CD4-positive, alpha-beta T cell treated with Interleukin-1 beta for 1 hour (primary cell): ENCODE data around the gene CLCA1.

Experiments used
- DNase-seq, 2 donors: peaks; one replicate each; pipeline ENCODE4 v3.0.0-alpha.2; 2020 to 2022

Gene CLCA1

DNA sequence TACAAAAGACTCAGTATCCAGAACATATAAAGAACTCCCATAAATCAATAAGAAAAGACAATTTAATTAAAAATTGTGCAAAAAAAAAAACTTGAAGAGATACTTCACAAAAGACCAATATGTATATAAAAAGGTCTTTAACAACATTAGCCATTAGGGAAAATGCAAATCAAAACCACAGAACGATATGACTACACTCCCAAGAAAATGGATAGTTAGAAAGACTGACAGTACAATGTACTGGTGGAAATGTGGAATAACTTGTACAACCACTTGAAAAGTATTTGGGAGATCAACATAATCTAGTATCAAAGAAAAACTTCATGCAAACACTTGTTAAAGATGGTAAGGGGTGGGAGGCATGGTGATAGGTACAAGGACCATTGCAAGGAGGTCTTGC lies 3.9 kb upstream of the CLCA1 start:
- DNase-seq = no peak

DNA sequence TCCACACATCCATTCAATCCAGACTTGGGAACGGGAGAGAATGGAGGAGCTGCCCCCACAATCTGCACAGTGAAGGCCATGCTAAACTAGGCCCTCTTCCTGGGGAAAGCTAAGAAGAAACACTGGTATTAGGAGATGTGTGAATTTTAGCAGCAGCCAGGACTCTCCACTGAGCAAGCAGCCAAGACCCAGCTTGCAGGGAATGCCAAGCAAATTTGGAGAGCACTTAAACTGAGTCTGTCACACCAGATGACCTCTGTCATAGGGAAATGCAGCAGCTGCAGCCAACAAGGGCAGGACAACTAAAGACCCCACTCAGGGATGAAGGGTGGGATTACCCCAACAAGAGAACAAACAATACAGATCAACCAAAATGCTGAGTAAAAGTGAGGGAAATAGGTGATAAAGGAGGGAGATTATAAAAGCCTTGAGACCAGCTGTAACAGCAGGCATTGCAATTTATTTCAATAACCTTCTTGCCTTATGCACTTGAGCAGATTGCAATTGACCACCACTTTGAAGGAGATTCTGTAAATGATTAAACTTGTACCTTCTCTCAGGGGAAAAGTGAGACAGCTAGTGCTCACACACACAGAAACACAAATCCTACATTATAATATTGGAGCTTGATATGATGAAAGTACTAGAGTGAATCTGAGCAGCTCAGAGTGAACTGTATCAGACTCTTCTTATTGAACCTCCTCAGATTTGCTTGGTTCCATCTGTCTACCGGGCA lies 2.5 kb upstream of the CLCA1 start:
- no peak for DNase-seq

DNA sequence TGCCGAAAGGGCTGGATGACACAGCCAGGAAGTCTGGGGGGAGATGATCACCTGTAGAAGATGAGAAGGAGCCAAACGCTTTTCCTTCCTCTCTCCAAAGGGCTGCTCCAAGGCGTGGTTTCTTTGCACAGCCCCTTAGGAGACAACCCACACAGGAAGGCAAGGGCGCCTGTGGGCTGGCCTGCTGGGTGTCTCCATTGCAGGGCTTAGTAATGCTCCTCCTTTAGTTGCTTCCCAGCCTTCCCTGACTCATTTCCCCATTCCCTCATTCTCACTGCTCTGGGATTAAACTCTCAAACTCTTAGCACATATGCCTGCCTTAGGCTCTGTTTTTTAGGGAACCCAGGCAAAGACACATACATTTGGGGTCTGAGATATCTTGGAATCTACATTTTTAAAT lies 1.7 kb upstream of the CLCA1 start:
- DNase-seq = no peak

DNA sequence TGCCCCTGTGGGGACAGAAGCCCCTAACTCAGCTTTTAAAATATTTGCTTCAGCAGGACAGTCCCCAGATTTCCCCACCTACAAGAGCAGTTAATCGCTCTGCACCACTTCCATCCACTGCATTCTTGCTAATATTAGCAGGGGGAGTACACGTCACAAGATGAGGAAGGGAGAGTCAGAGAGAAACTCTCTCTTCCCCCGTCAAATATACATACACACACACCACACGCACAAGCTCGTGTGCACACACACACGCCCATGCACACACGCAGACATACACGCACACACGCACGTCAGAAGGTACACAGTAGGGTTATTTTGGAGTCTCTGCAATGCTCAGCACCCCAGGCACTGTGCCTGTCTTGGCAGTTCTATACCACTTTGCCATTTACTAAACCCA lies 2.1 kb downstream of the CLCA1 start:
- no peak for DNase-seq

DNA sequence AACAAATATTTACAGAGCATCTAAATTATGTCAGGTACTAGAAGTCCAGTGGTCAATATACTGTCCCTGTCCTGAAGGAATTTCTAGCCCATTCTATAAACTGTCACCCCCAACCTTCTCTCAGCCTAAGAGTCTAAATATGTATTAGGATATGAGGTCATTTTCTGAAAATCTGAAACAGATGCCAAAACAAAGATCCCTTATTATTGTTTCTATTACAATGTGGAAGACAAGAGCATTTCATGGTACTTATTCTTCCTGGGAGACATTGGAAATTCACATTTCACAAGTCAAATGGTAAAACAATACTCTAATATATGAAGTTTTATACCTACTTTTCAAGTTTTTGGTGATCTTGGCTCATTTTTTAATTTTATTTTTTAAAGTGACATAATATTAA lies 2.6 kb downstream of the CLCA1 start:
- DNase-seq = no peak

DNA sequence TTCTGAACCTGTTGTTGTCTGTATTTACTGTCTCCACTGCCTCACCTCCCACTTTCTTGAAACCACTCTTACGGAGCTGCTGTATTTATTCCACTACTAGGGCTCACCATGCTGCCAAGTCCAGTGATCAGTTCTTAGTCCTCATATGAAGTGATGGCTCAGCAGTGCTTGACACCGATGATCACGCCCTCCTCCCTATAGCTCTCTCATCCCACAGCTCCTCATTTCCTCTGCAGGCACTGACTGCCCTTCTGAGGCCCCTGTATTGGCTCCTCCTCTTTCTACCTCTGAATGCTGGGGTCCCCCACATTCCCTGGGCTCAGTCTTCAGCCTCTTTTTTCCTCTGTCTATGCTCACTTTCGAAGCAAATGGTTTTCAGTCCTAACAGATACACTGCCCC lies 3.4 kb downstream of the CLCA1 start:
- no peak for DNase-seq

DNA sequence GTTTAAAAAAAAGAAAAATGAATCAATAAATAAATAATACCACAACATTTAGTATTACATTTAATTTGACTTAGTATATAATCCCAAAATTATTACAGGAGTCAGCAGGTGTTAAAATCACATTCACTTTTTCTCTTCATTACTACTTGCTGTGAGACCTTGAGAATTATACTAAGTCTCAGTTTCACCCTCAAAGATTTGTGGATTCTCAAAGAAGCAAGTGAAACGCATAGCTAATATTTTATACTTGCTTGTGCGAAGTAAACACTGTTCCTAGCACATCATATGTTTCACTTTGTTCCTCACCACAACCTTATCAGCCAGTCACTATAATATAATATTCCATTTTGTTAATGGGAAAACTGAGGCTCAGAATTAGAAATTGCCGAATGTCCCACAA lies 4.0 kb downstream of the CLCA1 start:
- no peak for DNase-seq

DNA sequence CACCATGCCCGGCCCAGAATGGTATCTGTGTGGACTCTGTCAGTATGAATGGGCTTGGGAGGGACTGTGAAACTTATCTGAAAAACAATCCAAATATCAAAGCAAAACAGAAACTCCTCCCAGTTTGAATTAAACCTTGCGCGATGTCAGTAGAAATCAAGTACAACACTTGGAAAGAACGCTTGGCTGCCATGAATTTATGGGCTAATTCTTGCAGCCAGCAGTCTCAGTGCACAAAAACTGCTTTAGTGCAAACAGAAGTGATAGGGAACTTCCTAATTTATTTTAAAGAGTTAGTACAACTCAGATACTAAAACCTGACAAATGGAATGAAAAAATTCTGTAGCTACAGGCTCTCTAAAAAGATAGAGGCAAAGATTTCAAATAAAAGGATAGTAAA lies 8.5 kb downstream of the CLCA1 start:
- DNase-seq = no peak

DNA sequence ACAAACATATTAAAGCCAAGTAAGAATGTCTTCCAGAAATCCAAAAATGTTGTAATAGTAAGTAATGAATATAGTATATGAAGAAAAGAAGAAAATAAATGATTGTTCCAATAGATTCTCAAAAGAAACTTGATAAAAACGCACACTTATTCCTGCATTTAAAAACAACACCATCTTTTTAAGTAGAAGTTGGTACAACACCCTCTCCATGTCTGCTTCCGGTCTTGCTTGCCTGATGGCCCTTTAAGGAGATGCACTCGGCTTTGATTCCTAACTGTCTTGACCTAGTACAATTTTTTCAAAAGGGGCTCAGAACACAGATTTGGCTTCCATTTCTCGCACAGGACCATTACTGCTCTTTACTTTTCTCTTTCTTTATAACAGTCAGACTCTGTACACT lies 9.0 kb downstream of the CLCA1 start:
- DNase-seq = no peak

DNA sequence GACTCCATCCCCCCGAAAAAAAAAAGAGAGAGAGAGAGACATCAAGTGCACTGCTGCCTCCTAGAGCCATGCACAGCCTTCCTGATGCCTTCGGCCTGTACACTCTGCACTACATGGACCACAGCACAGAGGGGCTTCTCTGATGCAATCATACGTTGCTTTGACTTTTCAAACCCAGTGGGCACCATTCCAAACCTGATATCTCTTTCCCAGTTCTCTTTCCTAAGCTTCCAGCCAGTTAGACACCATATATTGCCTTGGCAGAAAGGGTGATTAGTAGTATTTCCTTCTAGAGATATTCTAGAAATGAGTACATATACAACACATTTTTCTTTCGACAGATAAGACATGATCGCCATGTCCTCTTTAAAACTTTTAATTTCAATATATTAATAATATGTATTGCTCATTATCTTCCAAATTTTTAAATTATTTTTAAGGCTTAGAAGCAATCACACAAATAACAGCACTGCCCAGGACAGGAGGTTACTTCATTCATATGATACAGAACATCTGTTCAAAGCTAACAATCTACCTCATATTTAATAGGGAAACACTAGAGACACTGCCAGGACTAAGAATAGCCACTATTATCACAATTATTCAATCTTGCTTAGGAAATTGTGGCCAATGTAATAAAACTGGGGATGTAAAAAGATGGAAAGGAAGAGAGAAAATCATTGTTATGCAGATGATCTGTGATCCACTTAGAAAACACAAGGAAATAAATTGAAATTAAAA lies 9.9 kb downstream of the CLCA1 start:
- no peak for DNase-seq

DNA sequence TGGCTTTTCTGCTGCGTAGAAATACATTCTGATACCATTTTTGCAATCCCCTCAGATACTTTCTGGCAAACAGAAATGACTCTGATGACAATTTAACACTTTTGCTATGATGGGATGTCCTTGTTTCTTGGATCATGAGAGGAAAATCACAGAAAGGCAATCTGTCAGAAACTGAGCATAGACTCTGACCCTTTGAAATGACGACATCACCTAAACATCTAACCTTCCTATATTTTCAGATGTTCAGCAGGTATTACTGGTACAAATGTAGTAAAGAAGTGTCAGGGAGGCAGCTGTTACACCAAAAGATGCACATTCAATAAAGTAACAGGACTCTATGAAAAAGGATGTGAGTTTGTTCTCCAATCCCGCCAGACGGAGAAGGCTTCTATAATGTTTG lies 13.2 kb downstream of the CLCA1 start:
- no peak for DNase-seq

DNA sequence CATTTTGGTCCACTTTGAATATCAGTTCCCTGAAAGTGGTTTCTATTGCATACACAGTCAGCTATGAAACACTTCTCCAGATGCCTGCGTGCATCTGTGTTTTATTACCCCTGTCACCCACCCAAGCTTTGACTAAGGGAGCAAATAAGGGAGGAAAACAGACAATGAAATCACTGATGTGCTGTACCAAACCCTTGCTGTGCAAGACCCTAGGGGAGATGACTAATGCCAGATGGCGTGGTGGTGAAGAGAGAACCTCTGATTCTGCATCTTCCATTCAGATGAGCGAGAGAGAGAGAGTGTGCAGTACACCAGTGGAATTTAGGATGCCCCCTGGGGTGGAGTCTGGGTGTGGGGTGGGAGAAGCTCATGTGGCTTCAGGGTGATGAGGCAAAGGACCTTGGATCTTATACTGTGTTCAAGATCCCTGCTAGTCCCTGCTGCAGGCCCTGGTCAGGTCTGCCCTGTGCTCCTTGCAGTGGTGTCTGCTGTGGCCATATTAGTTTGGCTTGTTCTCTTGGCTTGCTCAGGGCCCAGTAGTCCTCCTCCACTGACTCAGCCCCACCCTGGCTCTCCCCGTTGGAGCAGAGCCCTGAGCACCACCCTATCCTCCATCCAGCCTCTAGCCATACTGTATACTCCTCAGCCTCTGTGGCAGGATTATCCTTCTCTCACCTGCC lies 18.5 kb downstream of the CLCA1 start:
- DNase-seq = no peak

DNA sequence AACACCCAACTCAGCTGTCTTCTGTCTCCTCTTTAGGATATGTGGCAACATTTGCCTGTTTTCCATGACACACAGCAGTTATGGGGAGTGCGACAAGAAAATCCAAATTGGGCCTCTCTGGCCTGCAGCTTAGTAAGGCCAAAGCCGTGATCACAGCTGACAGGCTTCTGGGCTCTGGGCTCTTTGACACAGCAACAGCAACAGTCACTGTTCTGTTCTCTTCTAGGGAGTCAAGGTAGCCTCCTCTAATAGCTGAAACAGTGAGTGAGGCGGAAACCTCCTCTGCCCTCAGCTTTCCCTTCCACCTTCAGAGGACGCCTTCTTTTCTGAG lies 19.0 kb downstream of the CLCA1 start:
- DNase-seq = no peak

DNA sequence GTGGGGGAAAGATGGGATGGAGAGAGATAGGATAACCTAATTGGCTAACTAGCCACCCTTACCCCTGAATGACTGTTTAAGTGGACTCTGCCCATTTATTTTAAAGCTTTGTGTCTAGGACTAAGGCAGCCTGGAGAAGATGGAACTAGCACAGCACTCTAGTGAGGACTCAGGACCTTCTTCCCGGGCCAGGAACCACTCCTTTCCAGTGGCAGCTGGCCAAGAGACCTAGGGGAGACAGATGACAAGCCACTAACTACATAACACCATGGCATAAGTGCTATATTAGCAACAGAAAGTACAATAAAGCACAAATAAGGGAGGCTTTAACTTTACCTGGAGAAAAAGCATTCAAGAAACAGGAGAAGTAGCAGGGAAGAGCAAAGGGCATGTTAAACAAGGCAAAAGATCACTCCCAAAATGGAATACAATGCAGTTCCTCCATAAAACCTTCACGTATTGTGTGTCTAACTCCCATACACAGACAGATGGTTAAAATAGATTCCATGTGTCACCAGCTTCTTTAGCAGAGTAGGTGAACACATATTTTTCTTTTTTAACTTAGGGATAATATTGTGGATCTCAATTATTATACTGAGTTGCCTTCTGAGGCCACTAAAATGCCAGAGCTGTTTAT lies 20.6 kb downstream of the CLCA1 start:
- DNase-seq = no peak

DNA sequence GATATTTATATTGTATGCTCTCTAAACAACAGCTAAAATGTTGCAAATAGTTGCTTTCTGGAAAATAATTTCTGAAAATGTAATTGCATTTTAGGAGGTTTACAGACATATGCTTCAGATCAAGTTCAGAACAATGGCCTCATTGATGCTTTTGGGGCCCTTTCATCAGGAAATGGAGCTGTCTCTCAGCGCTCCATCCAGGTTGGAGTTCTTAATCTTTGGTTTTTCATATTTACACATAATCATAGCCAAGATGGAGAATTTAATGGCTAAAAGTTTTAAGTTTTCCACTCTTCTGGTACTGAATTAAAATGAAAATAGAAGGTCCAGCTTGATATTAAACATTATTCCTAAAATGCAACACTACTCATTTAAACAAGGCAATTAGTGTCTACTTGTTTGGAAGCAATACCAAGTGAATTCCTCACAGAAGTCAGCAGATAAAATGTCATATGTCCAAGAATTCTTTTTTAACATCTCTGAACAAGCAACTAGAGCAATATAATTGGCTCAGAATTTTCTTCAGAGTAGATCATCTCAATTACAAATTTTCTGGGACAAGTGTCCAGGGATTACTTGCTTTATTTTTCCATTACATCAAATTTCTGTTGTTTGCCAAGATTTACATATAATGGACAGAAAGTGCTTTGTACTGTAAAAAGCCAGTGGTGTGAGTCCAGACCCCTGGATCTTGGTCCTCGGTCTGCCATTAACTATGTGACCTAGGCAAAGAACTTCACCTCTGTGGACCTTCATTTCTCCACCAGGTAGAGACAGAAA lies 22.6 kb downstream of the CLCA1 start:
- DNase-seq = no peak

DNA sequence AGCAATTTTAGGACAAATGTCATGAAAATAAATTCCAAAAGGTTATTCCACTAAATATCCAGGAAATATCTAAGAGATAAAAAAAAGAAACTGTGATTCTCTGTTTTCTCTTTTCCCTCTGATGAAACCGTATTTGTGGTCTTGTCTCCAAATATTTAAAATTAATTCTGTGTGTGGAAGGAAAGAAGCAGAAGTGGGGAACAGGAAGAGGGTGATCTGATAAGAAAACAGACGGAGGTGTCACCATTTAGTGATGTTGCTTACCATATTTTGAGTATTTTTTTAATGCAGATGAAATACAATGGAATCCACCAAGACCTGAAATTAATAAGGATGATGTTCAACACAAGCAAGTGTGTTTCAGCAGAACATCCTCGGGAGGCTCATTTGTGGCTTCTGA lies 29.6 kb downstream of the CLCA1 start:
- DNase-seq = no peak

DNA sequence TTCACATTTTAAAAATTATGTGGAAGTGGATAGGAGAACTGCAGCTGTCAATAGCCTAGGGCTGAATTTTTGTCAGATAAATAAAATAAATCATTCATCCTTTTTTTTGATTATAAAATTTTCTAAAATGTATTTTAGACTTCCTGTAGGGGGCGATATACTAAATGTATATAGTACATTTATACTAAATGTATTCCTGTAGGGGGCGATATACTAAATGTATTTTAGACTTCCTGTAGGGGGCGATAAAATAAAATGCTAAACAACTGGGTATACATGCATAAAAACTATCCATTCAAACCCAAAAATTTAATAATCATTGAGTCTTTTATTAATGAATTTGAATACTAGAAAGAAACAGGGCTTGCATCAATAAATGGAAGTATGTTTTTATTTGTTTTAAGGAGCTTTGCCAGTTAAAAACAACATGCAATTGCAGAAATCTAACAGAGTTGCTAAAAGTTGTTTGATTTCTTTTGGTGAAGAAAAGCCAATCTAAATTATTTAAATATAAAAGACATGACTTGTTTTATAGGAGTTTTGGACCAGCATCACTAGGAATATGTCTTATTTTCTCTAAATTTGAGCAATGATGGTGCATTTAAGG lies 31.4 kb downstream of the CLCA1 start:
- DNase-seq = peak in 1 of 2 donors; percentile 71

DNA sequence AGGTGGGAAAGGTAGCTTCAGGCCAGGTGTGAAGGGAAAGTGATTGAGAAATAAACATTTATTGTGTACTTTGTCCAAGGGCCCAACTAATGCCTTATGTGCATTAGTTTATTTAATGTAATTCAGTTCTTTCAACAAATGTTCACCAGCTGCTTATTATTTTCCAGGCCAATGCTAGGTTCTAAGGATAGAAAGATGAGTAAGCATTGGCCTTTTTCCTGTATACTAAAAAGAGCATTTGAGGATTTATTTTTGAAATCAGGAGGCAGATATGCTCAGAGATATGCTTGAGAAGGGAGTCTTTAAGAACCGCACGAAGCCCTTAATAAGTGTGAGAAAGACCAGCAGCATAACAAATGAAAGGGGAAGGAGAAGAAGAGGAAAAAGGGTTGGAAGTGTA lies 32.0 kb downstream of the CLCA1 start:
- no peak for DNase-seq

DNA sequence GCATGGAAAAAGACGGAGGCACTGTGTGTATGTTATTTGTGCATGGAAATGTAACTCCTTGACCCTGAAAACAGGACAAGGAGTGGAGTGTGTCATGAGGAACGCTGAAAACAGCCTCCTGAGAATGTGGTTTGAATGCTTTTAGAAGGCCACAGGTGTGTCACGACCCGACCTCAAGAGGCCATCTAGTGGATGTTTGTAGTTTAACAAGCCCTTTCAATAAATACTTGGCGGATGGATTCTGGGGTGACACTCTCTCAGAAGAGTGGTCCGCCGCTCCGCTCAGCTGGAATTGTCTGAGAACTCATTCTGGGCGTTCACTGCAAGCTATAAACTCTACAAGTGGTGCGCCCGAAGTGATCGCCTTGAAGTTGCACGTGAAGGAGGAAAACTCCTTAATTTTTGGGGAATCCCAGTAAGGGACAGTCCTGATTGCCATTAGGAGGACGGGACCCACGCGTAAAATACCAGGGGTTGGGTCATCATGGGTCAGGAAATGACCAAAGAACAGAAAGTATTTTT lies 33.5 kb downstream of the CLCA1 start:
- DNase-seq = peak; percentile 45 to 72

DNA sequence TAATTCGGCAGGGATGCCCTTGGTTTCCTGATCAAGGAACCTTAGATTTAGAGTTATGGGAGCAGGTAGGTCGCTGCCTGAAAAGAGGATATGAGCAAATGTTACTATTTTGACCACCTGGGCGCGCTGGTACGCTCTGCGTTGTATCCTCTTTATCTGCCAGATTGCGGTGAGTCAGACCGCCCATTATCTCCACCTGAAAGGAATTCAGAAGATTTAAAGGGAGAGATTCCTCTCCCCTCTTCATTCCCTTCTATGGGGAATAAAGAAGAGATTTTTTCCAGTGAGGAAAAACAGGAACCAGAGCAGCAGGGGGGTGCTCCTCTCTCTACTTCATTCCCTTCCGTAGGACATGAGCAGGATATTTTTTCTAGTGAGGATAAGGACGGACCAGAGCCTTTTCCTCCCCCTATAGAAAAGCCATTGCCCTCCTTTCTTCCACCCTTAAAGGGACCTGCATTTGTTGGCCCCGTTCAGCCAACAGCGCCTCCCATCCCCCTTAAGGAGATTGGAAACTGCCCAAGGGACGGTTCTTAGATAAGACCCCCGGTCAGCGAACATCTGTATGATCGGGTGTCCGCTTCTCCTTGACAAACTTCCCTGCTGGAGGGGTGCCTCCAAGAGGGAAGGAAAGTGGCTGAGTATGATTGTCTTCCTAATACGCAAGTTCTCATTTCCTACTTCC lies 34.1 kb downstream of the CLCA1 start:
- peak in 1 of 2 donors; percentile 12 for DNase-seq

DNA sequence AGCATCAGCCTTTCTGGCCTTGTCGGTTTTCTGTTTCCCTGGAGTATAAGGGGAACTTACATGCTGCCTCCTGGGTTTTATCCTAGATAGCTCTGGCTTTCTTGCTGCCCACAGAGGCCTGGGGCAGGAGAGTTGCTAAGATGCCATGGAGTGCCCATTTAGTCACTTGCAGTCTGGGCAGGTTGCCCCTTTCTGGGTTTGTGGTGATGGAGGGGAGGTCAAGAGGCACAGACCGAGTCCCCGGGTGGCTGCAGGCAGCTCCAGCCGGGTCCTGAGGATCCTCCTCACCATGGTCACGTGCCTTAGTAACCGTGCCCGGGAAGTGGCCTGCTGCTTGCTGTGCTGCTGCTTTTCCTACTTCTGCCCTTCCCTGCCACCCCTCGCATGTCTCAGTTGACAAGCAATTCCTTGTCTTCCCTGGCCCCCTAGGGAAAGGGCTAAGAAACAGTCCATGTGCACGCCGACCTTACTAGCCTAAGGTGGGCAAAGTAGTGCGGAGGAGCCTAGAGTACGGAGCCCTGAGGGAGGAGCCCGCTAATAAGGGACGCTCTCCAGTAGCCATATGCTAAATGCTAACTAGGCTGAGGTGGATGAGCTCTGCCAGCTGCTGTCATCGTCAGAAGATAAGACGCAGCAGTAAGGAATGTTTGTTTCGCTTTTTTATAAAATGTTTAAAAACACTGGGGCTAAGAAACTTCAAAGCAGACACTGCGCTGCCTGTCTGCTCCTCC lies 34.8 kb downstream of the CLCA1 start:
- DNase-seq = no peak
